Measurements from ENCODE around the gene MMP24.
A peak's percentile ranks its signal among the peaks of the same experiment; 100 is the strongest.

MMP24 gene

GRCh38 chr20:35297740-35298139 lies 71.2 kb downstream of the MMP24 start:
- H3K4me1 Mint-ChIP-seq, result peaks cover 5% of the 10 kb centered on the region
- no peaks in the 10 kb centered on the region for H3K36me3 Mint-ChIP-seq (ENCODE audit: insufficient read depth)
- no peaks in the 10 kb centered on the region for H3K9me3 Mint-ChIP-seq
- DNase-seq (ENCODE audit: low spot score in 2 of 2) (no peak), ATAC-seq (replicated peaks; ENCODE audit: extremely low read depth, poor library complexity, severe bottlenecking) (no peak)
- peaks cover 33% of the 10 kb centered on the region for H3K27me3 Mint-ChIP-seq
- no peak overlapping the region for H3K27ac Mint-ChIP-seq (ENCODE audit: low read depth)
- no peak overlapping the region for H3K4me3 Mint-ChIP-seq

GRCh38 chr20:35298264-35298663 lies 71.8 kb downstream of the MMP24 start:
- ATAC-seq (replicated peaks; ENCODE audit: extremely low read depth, poor library complexity, severe bottlenecking) (no peak), DNase-seq (ENCODE audit: low spot score in 2 of 2) (no peak)
- Mint-ChIP-seq H3K4me1 (peaks cover 5% of the 10 kb centered on the region), H3K9me3 (no peaks in the 10 kb centered on the region), H3K27me3 (peaks cover 28% of the 10 kb centered on the region), H3K36me3 (ENCODE audit: insufficient read depth) (no peaks in the 10 kb centered on the region), H3K27ac (ENCODE audit: low read depth) (no peak overlapping the region), H3K4me3 (no peak overlapping the region)

- Mint-ChIP-seq H3K27me3 (peaks cover 14% of the 10 kb centered on the region), H3K4me1 (peaks cover 16% of the 10 kb centered on the region), H3K4me3 (no peak overlapping the region), H3K36me3 (ENCODE audit: insufficient read depth) (peaks cover 1% of the 10 kb centered on the region), H3K9me3 (no peaks in the 10 kb centered on the region), H3K27ac (ENCODE audit: low read depth) (peak overlapping the region; percentile 17)
- DNase-seq (ENCODE audit: low spot score in 2 of 2) (no peak), ATAC-seq (replicated peaks; ENCODE audit: extremely low read depth, poor library complexity, severe bottlenecking) (no peak)
These were observed 73.3 kb downstream of the MMP24 start for GRCh38 chr20:35299780-35300179.

- peaks cover 5% of the 10 kb centered on the region for H3K27me3 Mint-ChIP-seq
- H3K27ac Mint-ChIP-seq (ENCODE audit: low read depth), result no peak overlapping the region
- peaks cover 10% of the 10 kb centered on the region for H3K4me1 Mint-ChIP-seq
- no peak for DNase-seq (ENCODE audit: low spot score in 2 of 2)
- H3K36me3 Mint-ChIP-seq (ENCODE audit: insufficient read depth), result peaks cover 1% of the 10 kb centered on the region
- no peak overlapping the region for H3K4me3 Mint-ChIP-seq
- no peaks in the 10 kb centered on the region for H3K9me3 Mint-ChIP-seq
- ATAC-seq (replicated peaks; ENCODE audit: extremely low read depth, poor library complexity, severe bottlenecking), result no peak
These were observed 74.2 kb downstream of the MMP24 start for GRCh38 chr20:35300469-35301262.

GRCh38 chr20:35301426-35301825 lies 74.9 kb downstream of the MMP24 start:
- Mint-ChIP-seq H3K4me3 (no peak overlapping the region), H3K36me3 (ENCODE audit: insufficient read depth) (peaks cover 3% of the 10 kb centered on the region), H3K9me3 (no peaks in the 10 kb centered on the region), H3K4me1 (peaks cover 10% of the 10 kb centered on the region), H3K27ac (ENCODE audit: low read depth) (no peak overlapping the region), H3K27me3 (no peaks in the 10 kb centered on the region)
- ATAC-seq (replicated peaks; ENCODE audit: extremely low read depth, poor library complexity, severe bottlenecking) (no peak), DNase-seq (ENCODE audit: low spot score in 2 of 2) (no peak)

GRCh38 chr20:35302421-35303335 lies 76.2 kb downstream of the MMP24 start:
- H3K27me3 Mint-ChIP-seq, result no peaks in the 10 kb centered on the region
- DNase-seq (ENCODE audit: low spot score in 2 of 2) (no peak), ATAC-seq (replicated peaks; ENCODE audit: extremely low read depth, poor library complexity, severe bottlenecking) (no peak)
- no peak overlapping the region for H3K27ac Mint-ChIP-seq (ENCODE audit: low read depth)
- H3K9me3 Mint-ChIP-seq, result no peaks in the 10 kb centered on the region
- peaks cover 10% of the 10 kb centered on the region for H3K4me1 Mint-ChIP-seq
- peaks cover 4% of the 10 kb centered on the region for H3K36me3 Mint-ChIP-seq (ENCODE audit: insufficient read depth)
- no peak overlapping the region for H3K4me3 Mint-ChIP-seq

- ATAC-seq (replicated peaks; ENCODE audit: extremely low read depth, poor library complexity, severe bottlenecking) (no peak), DNase-seq (ENCODE audit: low spot score in 2 of 2) (no peak)
- no peak overlapping the region for H3K4me3 Mint-ChIP-seq
- H3K9me3 Mint-ChIP-seq, result no peaks in the 10 kb centered on the region
- no peaks in the 10 kb centered on the region for H3K27me3 Mint-ChIP-seq
- H3K27ac Mint-ChIP-seq (ENCODE audit: low read depth), result no peak overlapping the region
- H3K4me1 Mint-ChIP-seq, result peaks cover 10% of the 10 kb centered on the region
- peaks cover 4% of the 10 kb centered on the region for H3K36me3 Mint-ChIP-seq (ENCODE audit: insufficient read depth)
These were observed 76.9 kb downstream of the MMP24 start for GRCh38 chr20:35303382-35303734.

- no peak overlapping the region for H3K27ac Mint-ChIP-seq (ENCODE audit: low read depth)
- no peaks in the 10 kb centered on the region for H3K27me3 Mint-ChIP-seq
- peaks cover 4% of the 10 kb centered on the region for H3K36me3 Mint-ChIP-seq (ENCODE audit: insufficient read depth)
- H3K4me3 Mint-ChIP-seq, result no peak overlapping the region
- ATAC-seq (replicated peaks; ENCODE audit: extremely low read depth, poor library complexity, severe bottlenecking) (peak; percentile 92), DNase-seq (ENCODE audit: low spot score in 2 of 2) (peak; percentile 75 to 77)
- H3K9me3 Mint-ChIP-seq, result no peaks in the 10 kb centered on the region
- H3K4me1 Mint-ChIP-seq, result peaks cover 10% of the 10 kb centered on the region
These were observed 77.4 kb downstream of the MMP24 start for GRCh38 chr20:35303735-35304491.

GRCh38 chr20:35304956-35305355 lies 78.5 kb downstream of the MMP24 start:
- ATAC-seq (replicated peaks; ENCODE audit: extremely low read depth, poor library complexity, severe bottlenecking), result no peak
- peaks cover 10% of the 10 kb centered on the region for H3K4me1 Mint-ChIP-seq
- no peak overlapping the region for H3K4me3 Mint-ChIP-seq
- no peaks in the 10 kb centered on the region for H3K9me3 Mint-ChIP-seq
- no peaks in the 10 kb centered on the region for H3K27me3 Mint-ChIP-seq
- H3K36me3 Mint-ChIP-seq (ENCODE audit: insufficient read depth), result peaks cover 6% of the 10 kb centered on the region
- DNase-seq (ENCODE audit: low spot score in 2 of 2), result no peak
- H3K27ac Mint-ChIP-seq (ENCODE audit: low read depth), result peak overlapping the region; percentile 49

GRCh38 chr20:35305682-35306556 lies 79.4 kb downstream of the MMP24 start:
- H3K4me1 Mint-ChIP-seq, result peaks cover 10% of the 10 kb centered on the region
- no peak for DNase-seq (ENCODE audit: low spot score in 2 of 2)
- H3K9me3 Mint-ChIP-seq, result no peaks in the 10 kb centered on the region
- H3K27me3 Mint-ChIP-seq, result no peaks in the 10 kb centered on the region
- peak overlapping the region; percentile 49 for H3K27ac Mint-ChIP-seq (ENCODE audit: low read depth)
- ATAC-seq (replicated peaks; ENCODE audit: extremely low read depth, poor library complexity, severe bottlenecking), result no peak
- H3K36me3 Mint-ChIP-seq (ENCODE audit: insufficient read depth), result peaks cover 6% of the 10 kb centered on the region
- no peak overlapping the region for H3K4me3 Mint-ChIP-seq

- ATAC-seq (replicated peaks; ENCODE audit: extremely low read depth, poor library complexity, severe bottlenecking) (no peak), DNase-seq (ENCODE audit: low spot score in 2 of 2) (no peak)
- Mint-ChIP-seq H3K4me1 (peaks cover 10% of the 10 kb centered on the region), H3K27me3 (no peaks in the 10 kb centered on the region), H3K4me3 (no peak overlapping the region), H3K36me3 (ENCODE audit: insufficient read depth) (peaks cover 6% of the 10 kb centered on the region), H3K27ac (ENCODE audit: low read depth) (no peak overlapping the region), H3K9me3 (no peaks in the 10 kb centered on the region)
These were observed 80.5 kb downstream of the MMP24 start for GRCh38 chr20:35306931-35307517.

Measured in central memory CD8-positive, alpha-beta T cell (primary cell).